GM23338 (cell line): ENCODE measurements around the gene NBEAL2. TPM values are rescaled to one million over a fixed set of nuclear protein-coding genes. Genes with fewer than 3 reads are reported as not detected.

Experiments used
- ATAC-seq: fragments of 200-7000 bp; cut with Tn5 transposase; 3 replicates; pipeline ENCODE4 v1.9.1; 2020
- DNase-seq: peaks from one replicate; pipeline ENCODE4 v3.0.0-alpha.2; 2015; ENCODE audit warnings: low spot score
- H2AFZ ChIP-seq: fragments of 200-600 bp; sonication (generic); 2 replicates; pipeline ENCODE4 v1.8.0; 2016; ENCODE audit warnings: antibody characterized with exemption, mild to moderate bottlenecking, moderate library complexity
- H3F3A ChIP-seq: fragments of 200-600 bp; sonication (generic); replicated peaks from 2 replicates; pipeline ENCODE4 v1.8.0; 2017; ENCODE audit warnings: antibody characterized with exemption, mixed run types, low read depth
- H3K27ac ChIP-seq: fragments of 200-600 bp; sonication (generic); 2 replicates; pipeline ENCODE4 v1.6.1; 2016; ENCODE audit warnings: low read depth
- H3K27me3 ChIP-seq: fragments of 200-600 bp; sonication (generic); 2 replicates; pipeline ENCODE4 v1.8.0; 2016; ENCODE audit warnings: mild to moderate bottlenecking, mixed run types, moderate library complexity; ENCODE audit not compliant: insufficient read depth
- H3K36me3 ChIP-seq: fragments of 200-600 bp; sonication (generic); 2 replicates; pipeline ENCODE4 v1.8.0; 2016; ENCODE audit warnings: mild to moderate bottlenecking; ENCODE audit not compliant: insufficient read depth
- H3K4me1 ChIP-seq: fragments of 200-600 bp; sonication (generic); 2 replicates; pipeline ENCODE4 v1.8.0; 2016; ENCODE audit warnings: mild to moderate bottlenecking, moderate library complexity; ENCODE audit not compliant: insufficient read depth
- H3K4me2 ChIP-seq: fragments of 200-600 bp; sonication (generic); 2 replicates; pipeline ENCODE4 v1.7.1; 2017; ENCODE audit warnings: mixed run types
- H3K4me3 ChIP-seq: fragments of 200-600 bp; sonication (generic); 2 replicates; pipeline ENCODE4 v1.6.1; 2016; ENCODE audit warnings: mixed run types
- H3K79me2 ChIP-seq: fragments of 200-600 bp; sonication (generic); replicated peaks from 2 replicates; pipeline ENCODE4 v1.8.0; 2017; ENCODE audit warnings: mild to moderate bottlenecking; ENCODE audit not compliant: insufficient read depth
- H3K9me2 ChIP-seq: fragments of 200-600 bp; sonication (generic); 2 replicates; pipeline ENCODE4 v1.8.0; 2017; ENCODE audit not compliant: insufficient read depth
- H4K20me1 ChIP-seq: fragments of 200-600 bp; sonication (generic); replicated peaks from 2 replicates; pipeline ENCODE4 v1.8.0; 2017; ENCODE audit warnings: mild to moderate bottlenecking; ENCODE audit not compliant: insufficient read depth
- H3K27ac Mint-ChIP-seq: 2 replicates; pipeline ENCODE4 v1.8.0; 2020; ENCODE audit warnings: inconsistent platforms, mild to moderate bottlenecking, moderate library complexity, mixed read lengths
- H3K27me3 Mint-ChIP-seq: 3 replicates; pipeline ENCODE4 v1.8.0; 2022; ENCODE audit warnings: low read depth, mild to moderate bottlenecking, moderate library complexity, mixed read lengths, inconsistent platforms; ENCODE audit not compliant: insufficient read depth, poor library complexity
- H3K36me3 Mint-ChIP-seq: 3 replicates; pipeline ENCODE4 v1.8.0; 2021; ENCODE audit warnings: low read depth, mild to moderate bottlenecking, inconsistent platforms, moderate library complexity, mixed read lengths
- H3K4me1 Mint-ChIP-seq: 3 replicates; pipeline ENCODE4 v1.8.0; 2020; ENCODE audit warnings: mild to moderate bottlenecking, inconsistent platforms, mixed read lengths
- H3K4me3 Mint-ChIP-seq: 3 replicates; pipeline ENCODE4 v1.8.0; 2021; ENCODE audit warnings: moderate library complexity, mild to moderate bottlenecking, inconsistent platforms, mixed read lengths
- H3K9me3 Mint-ChIP-seq: 3 replicates; pipeline ENCODE4 v1.8.0; 2020; ENCODE audit warnings: moderate library complexity, mild to moderate bottlenecking, inconsistent platforms, mixed read lengths
- ETS1 ChIP-seq: IDR thresholded peaks from 2 replicates; pipeline ENCODE4 v1.6.1; 2016; ENCODE audit warnings: antibody characterized with exemption
- EZH2 ChIP-seq: fragments of 200-600 bp; sonication (generic); IDR thresholded peaks from one replicate; pipeline ENCODE4 v1.8.0; 2017; ENCODE audit warnings: antibody characterized with exemption, mild to moderate bottlenecking, low read depth; ENCODE audit not compliant: unreplicated experiment
- EZH2phosphoT487 ChIP-seq: fragments of 200-600 bp; sonication (generic); IDR thresholded peaks from one replicate; pipeline ENCODE4 v1.8.1; 2018; ENCODE audit warnings: antibody characterized with exemption; ENCODE audit not compliant: unreplicated experiment
- JUNB ChIP-seq: IDR thresholded peaks from one replicate; pipeline ENCODE4 v1.6.1; 2016; ENCODE audit warnings: antibody characterized with exemption; ENCODE audit not compliant: unreplicated experiment
- NANOG ChIP-seq: IDR thresholded peaks from 2 replicates; pipeline ENCODE4 v1.6.1; 2016; ENCODE audit warnings: antibody characterized with exemption, borderline replicate concordance
- POLR2AphosphoS5 ChIP-seq: IDR thresholded peaks from 2 replicates; pipeline ENCODE4 v1.6.1; 2016; ENCODE audit warnings: antibody characterized with exemption, low read depth
- ZNF331 ChIP-seq: fragments of 250-450 bp; sonication (Bioruptor Pico); IDR thresholded peaks from 2 replicates; pipeline ENCODE4 v1.5.0; 2020; ENCODE audit warnings: low read depth, mild to moderate bottlenecking, moderate library complexity
- ZNF462 ChIP-seq: fragments of 250-450 bp; sonication (Bioruptor Pico); IDR thresholded peaks from 2 replicates; pipeline ENCODE4 v1.5.0; 2020; ENCODE audit warnings: mild to moderate bottlenecking, moderate library complexity
- long read RNA-seq: library from polyadenylated mRNA; unstranded; transcript quantifications from one replicate; pipeline ENCODE4 v2.0.0, GENCODE V29; 2020; ENCODE audit not compliant: unreplicated experiment
- polyA plus RNA-seq: library from polyadenylated mRNA; unstranded; fragments of >200 nt; fragmentation: Nextera tagmentation; extraction: Ambion mirVana; gene quantifications from 2 replicates; pipeline ENCODE4 v1.2.1, GENCODE V29; 2016
- total RNA-seq: library from RNA; depleted of rRNA; stranded (reverse); fragments of >200 nt; shearing (Covaris generic); gene quantifications from 2 replicates; pipeline ENCODE4 v1.2.3, GENCODE V29; 2014; rRNA removed

The NBEAL2 gene
- total RNA-seq: 66.1 and 79.9 TPM in 2 replicates
- polyA plus RNA-seq: 13.5 and 14.0 TPM in 2 replicates
- long read RNA-seq, partial matches to known transcripts: 4 of 5 reads
- long read RNA-seq, other reads (novel, unspliced or antisense): 1 of 5 reads

- H3K27me3 Mint-ChIP-seq: peaks cover 39% of the 10 kb centered on the region
- Histone ChIP-seq H3K79me2 (peaks cover 26% of the 10 kb centered on the region), H2AFZ (peak within 1 kb of the TSS; percentile 75), H3K36me3 (no peaks in the 10 kb centered on the region), H3K27me3 (0 out of 2 replicates have a peak, but pooled peaks cover 5% of the 10 kb centered on the region), H3K9me2 (no peaks in the 10 kb centered on the region), H3F3A (no peaks in the 10 kb centered on the region; the same call in 1 of the 2 replicates), H3K27ac (peak within 1 kb of the TSS; percentile 82), H3K4me1 (peaks cover 11% of the 10 kb centered on the region), H3K4me3 (peak within 1 kb of the TSS; percentile 78), H3K4me2 (peak within 1 kb of the TSS; percentile 91), H4K20me1 (peaks cover 24% of the 10 kb centered on the region)
- H3K9me3 Mint-ChIP-seq: peaks cover 6% of the 10 kb centered on the region; the same call in 1 of the 3 replicates
- H3K4me1 Mint-ChIP-seq: peaks cover 40% of the 10 kb centered on the region
- peak; percentile 96 for DNase-seq
- peaks cover 6% of the 10 kb centered on the region; the same call in 1 of the 3 replicates for H3K36me3 Mint-ChIP-seq
- peak; percentile 77 for ATAC-seq
- TF ChIP-seq ETS1 (peak; percentile 25; the same call in 1 of the 2 replicates), POLR2AphosphoS5 (peak; percentile 73), JUNB (no peak)
- H3K27ac Mint-ChIP-seq: peak within 1 kb of the TSS; percentile 95
- H3K4me3 Mint-ChIP-seq: peak within 1 kb of the TSS; percentile 83
Observed at GRCh38 chr3:46978985-46979944, at the start of gene NBEAL2. TSS of gene NBEAL2 (plus strand) at chr3:46979666. CDS start at chr3:46979862, 196 bp downstream.

GRCh38 chr3:46930166-46930944 lies 49.1 kb upstream of the NBEAL2 start:
- Histone ChIP-seq H3K9me2 (no peaks in the 10 kb centered on the region), H4K20me1 (peaks cover 26% of the 10 kb centered on the region), H3K4me1 (0 out of 2 replicates have a peak, but pooled peaks cover 1% of the 10 kb centered on the region), H3F3A (0 out of 2 replicates have a peak, but pooled peaks cover 1% of the 10 kb centered on the region), H3K27me3 (no peaks in the 10 kb centered on the region), H2AFZ (no peak overlapping the region), H3K27ac (no peak overlapping the region), H3K4me2 (no peak overlapping the region), H3K36me3 (no peaks in the 10 kb centered on the region), H3K4me3 (no peak overlapping the region), H3K79me2 (peaks cover 69% of the 10 kb centered on the region)
- peaks cover 4% of the 10 kb centered on the region for H3K27me3 Mint-ChIP-seq
- peak overlapping the region; percentile 70 for H3K27ac Mint-ChIP-seq
- DNase-seq: no peak
- H3K9me3 Mint-ChIP-seq: no peaks in the 10 kb centered on the region
- H3K4me1 Mint-ChIP-seq: peaks cover 26% of the 10 kb centered on the region
- no peak for ATAC-seq
- no peak overlapping the region for H3K4me3 Mint-ChIP-seq
- peaks cover 4% of the 10 kb centered on the region; the same call in 2 of the 3 replicates for H3K36me3 Mint-ChIP-seq
- TF ChIP-seq EZH2phosphoT487: no peak
- no peak for TF ChIP-seq ZNF331 (CRISPR knock-in tag)
- no peak for TF ChIP-seq ZNF462 (CRISPR knock-in tag)
- TF ChIP-seq EZH2: no peak
- TF ChIP-seq NANOG: no peak
- TF ChIP-seq POLR2AphosphoS5: no peak
